DND-41 (cell line): ENCODE data around the gene SSX2IP.

Source experiments
- ATAC-seq: fragments of 200-7000 bp; cut with Tn5 transposase; 3 replicates; pipeline ENCODE4 v1.9.1; 2021; ENCODE audit warnings: low read depth; ENCODE audit not compliant: insufficient read depth
- DNase-seq: peaks from one replicate; pipeline ENCODE4 v3.0.0-alpha.2; 2020
- H2AFZ ChIP-seq: 2 replicates; pipeline ENCODE4 v1.6.0; 2012; ENCODE audit warnings: low read depth, low read length
- H3K27ac ChIP-seq: 2 replicates; pipeline ENCODE4 v1.5.1; 2012; ENCODE audit warnings: low read length, inconsistent platforms
- H3K27me3 ChIP-seq: fragments of 200-600 bp; sonication (generic); 2 replicates; pipeline ENCODE4 v1.6.0; 2012; ENCODE audit warnings: low read length, mild to moderate bottlenecking, inconsistent platforms; ENCODE audit not compliant: insufficient read depth, poor library complexity
- H3K36me3 ChIP-seq: 2 replicates; pipeline ENCODE4 v1.5.1; 2012; ENCODE audit warnings: low read length, inconsistent platforms; ENCODE audit not compliant: insufficient read depth
- H3K4me1 ChIP-seq: 2 replicates; pipeline ENCODE4 v1.5.1; 2012; ENCODE audit warnings: mild to moderate bottlenecking, low read length; ENCODE audit not compliant: insufficient read depth
- H3K4me2 ChIP-seq: 2 replicates; pipeline ENCODE4 v1.6.0; 2012; ENCODE audit warnings: mild to moderate bottlenecking, moderate library complexity, low read length, inconsistent platforms; ENCODE audit not compliant: insufficient read depth
- H3K4me3 ChIP-seq, 2 experiments: fragments of 200-600 bp in 1 of 2; shearing (Covaris generic) in 1 of 2; 2 replicates each; pipeline ENCODE4 v1.5.1; 2012 to 2016; ENCODE audit warnings: inconsistent platforms in 2 of 2, low read length in 2 of 2, mild to moderate bottlenecking in 2 of 2, low read depth in 1 of 2, moderate library complexity in 1 of 2
- H3K79me2 ChIP-seq: 2 replicates; pipeline ENCODE4 v1.6.0; 2012; ENCODE audit warnings: low read length, inconsistent platforms; ENCODE audit not compliant: insufficient read depth
- H3K9ac ChIP-seq: 2 replicates; pipeline ENCODE4 v1.6.0; 2012; ENCODE audit warnings: low read depth, mild to moderate bottlenecking, inconsistent platforms, low read length, moderate library complexity
- H3K9me3 ChIP-seq: 2 replicates; pipeline ENCODE4 v1.5.1; 2012; ENCODE audit warnings: low read length, moderate library complexity, mild to moderate bottlenecking, inconsistent platforms; ENCODE audit not compliant: insufficient read depth, severe bottlenecking
- H4K20me1 ChIP-seq: 2 replicates; pipeline ENCODE4 v1.6.0; 2012; ENCODE audit warnings: low read length; ENCODE audit not compliant: insufficient read depth
- CTCF ChIP-seq: IDR thresholded peaks from 2 replicates; pipeline ENCODE4 v1.5.1; 2012; ENCODE audit warnings: borderline replicate concordance, low read length, moderate library complexity, mild to moderate bottlenecking; ENCODE audit not compliant: poor library complexity, severe bottlenecking; ENCODE audit errors: extremely low read depth
- EZH2 ChIP-seq: IDR thresholded peaks from 3 replicates; pipeline ENCODE4 v1.6.1; 2012; ENCODE audit warnings: borderline replicate concordance, low read depth, mild to moderate bottlenecking, moderate library complexity, low read length, inconsistent platforms; ENCODE audit not compliant: severe bottlenecking

SSX2IP gene

GRCh38 chr1:84687714-84688462, 2.4 kb downstream of the SSX2IP start:
- Histone ChIP-seq H3K9me3 (no peaks in the 10 kb centered on the region), H3K79me2 (peaks cover 67% of the 10 kb centered on the region), H2AFZ (no peak overlapping the region), H3K27me3 (no peaks in the 10 kb centered on the region), H3K4me3 (no peak overlapping the region), H3K27ac (no peak overlapping the region), H3K36me3 (no peaks in the 10 kb centered on the region), H4K20me1 (peaks cover 3% of the 10 kb centered on the region; the same call in 1 of the 2 replicates), H3K4me1 (peaks cover 49% of the 10 kb centered on the region), H3K4me2 (peak overlapping the region; percentile 69; the same call in 1 of the 2 replicates), H3K9ac (no peak overlapping the region)
- ATAC-seq: no peak
- TF ChIP-seq CTCF: no peak
- TF ChIP-seq EZH2: no peak
- no peak for DNase-seq

- peaks cover 9% of the 10 kb centered on the region; the same call in 1 of the 2 replicates for H4K20me1 ChIP-seq
- H3K36me3 ChIP-seq: no peaks in the 10 kb centered on the region
- TF ChIP-seq EZH2 (no peak), CTCF (no peak)
- H3K4me1 ChIP-seq: peaks cover 32% of the 10 kb centered on the region
- H3K27me3 ChIP-seq: no peaks in the 10 kb centered on the region
- peaks cover 75% of the 10 kb centered on the region for H3K79me2 ChIP-seq
- no peak overlapping the region for H3K4me2 ChIP-seq
- ATAC-seq (no peak), DNase-seq (no peak)
- no peak overlapping the region for H3K9ac ChIP-seq
- H2AFZ ChIP-seq: no peak overlapping the region
- H3K9me3 ChIP-seq: no peaks in the 10 kb centered on the region
- no peak overlapping the region for H3K4me3 ChIP-seq
- H3K27ac ChIP-seq: no peak overlapping the region
These were observed 4.0 kb downstream of the SSX2IP start for GRCh38 chr1:84686223-84686622.

- peaks cover 16% of the 10 kb centered on the region for H3K4me1 ChIP-seq
- H3K27me3 ChIP-seq: no peaks in the 10 kb centered on the region
- no peak overlapping the region for H2AFZ ChIP-seq
- no peaks in the 10 kb centered on the region for H3K9me3 ChIP-seq
- no peak overlapping the region for H3K4me3 ChIP-seq
- H4K20me1 ChIP-seq: peaks cover 9% of the 10 kb centered on the region; the same call in 1 of the 2 replicates
- TF ChIP-seq EZH2 (no peak), CTCF (no peak)
- DNase-seq (no peak), ATAC-seq (no peak)
- no peak overlapping the region for H3K9ac ChIP-seq
- no peak overlapping the region for H3K4me2 ChIP-seq
- H3K79me2 ChIP-seq: peaks cover 73% of the 10 kb centered on the region
- no peak overlapping the region for H3K27ac ChIP-seq
- no peaks in the 10 kb centered on the region for H3K36me3 ChIP-seq
These were observed 6.8 kb downstream of the SSX2IP start for GRCh38 chr1:84683508-84683907.
